Breast epithelium (tissue), 4 donors: ENCODE measurements around the gene ECSIT. TPM values are rescaled to one million over a fixed set of nuclear protein-coding genes. Genes with fewer than 3 reads are reported as not detected.

Experiments
- DNase-seq, 2 donors: peaks; one replicate each; pipeline ENCODE4 v3.0.0-alpha.2; 2019; ENCODE audit warnings: low spot score in 2 of 2
- H3K27ac ChIP-seq, 2 donors: fragments of 200-600 bp; sonication (generic) in 1 of 2; one replicate each; pipeline ENCODE4 v1.5.1; 2016 to 2019; ENCODE audit warnings: mild to moderate bottlenecking in 1 of 2
- H3K27me3 ChIP-seq, 2 donors: fragments of 200-600 bp; sonication (generic) in 1 of 2; one replicate each; pipeline versions ENCODE4 v1.5.1 to v1.6.0; 2017 to 2019; ENCODE audit warnings: control low read depth in 1 of 2, mild to moderate bottlenecking in 1 of 2
- H3K36me3 ChIP-seq: fragments of 200-600 bp; one replicate; pipeline ENCODE4 v1.5.1; 2019
- H3K4me1 ChIP-seq, 2 donors: fragments of 200-600 bp; sonication (generic); one replicate each; pipeline ENCODE4 v1.5.1; 2016 to 2019; ENCODE audit warnings: control low read depth in 1 of 2
- H3K4me3 ChIP-seq, 3 donors: fragments of 200-600 bp; sonication (generic); 1 replicate in 2 of 3; 2 replicates in 1 of 3; pipeline ENCODE4 v1.5.1; 2016 to 2019; ENCODE audit warnings: mild to moderate bottlenecking in 3 of 3, moderate library complexity in 2 of 3
- H3K9me3 ChIP-seq, 2 donors: fragments of 200-600 bp; sonication (generic) in 1 of 2; one replicate each; pipeline ENCODE4 v1.5.1; 2016 to 2019; ENCODE audit warnings: control low read depth in 1 of 2
- CTCF ChIP-seq, 3 donors: fragments of 450-650 bp; IDR thresholded peaks; one replicate each; pipeline ENCODE4 v1.5.1; 2016 to 2017; ENCODE audit warnings: antibody characterized with exemption in 3 of 3, mild to moderate bottlenecking in 3 of 3, moderate library complexity in 3 of 3
- POLR2A ChIP-seq: fragments of 450-650 bp; IDR thresholded peaks from one replicate; pipeline ENCODE4 v1.6.1; 2016; ENCODE audit warnings: antibody characterized with exemption, mild to moderate bottlenecking, moderate library complexity
- POLR2AphosphoS5 ChIP-seq, 3 donors: sonication (generic); formaldehyde crosslinking; IDR thresholded peaks; one replicate each; pipeline ENCODE4 v1.6.1; 2017; ENCODE audit warnings: antibody characterized with exemption in 3 of 3
- intact Hi-C: fragments of 100-400 bp; cut with DNase I; formaldehyde crosslinking; loops from one replicate; pipeline ENCODE4 v1.15.1; 2023; ENCODE audit warnings: low total_unique reads
- total RNA-seq, 3 donors: library from RNA; depleted of rRNA; stranded (reverse); fragments of >200 nt; gene quantifications; one replicate each; pipeline ENCODE4 v1.1.0, GENCODE V29; 2016

The ECSIT gene
- total RNA-seq, 3 donors from 2014 or later: 37.0 to 56.0 (median 53.6) TPM

GRCh38 chr19:11494634-11495285 lies 34.2 kb downstream of the ECSIT start:
- Histone ChIP-seq H3K36me3 (no peaks in the 10 kb centered on the region), H3K4me3 (no peak overlapping the region), H3K9me3 (no peaks in the 10 kb centered on the region), H3K27me3 (no peaks in the 10 kb centered on the region), H3K4me1 (no peaks in the 10 kb centered on the region), H3K27ac (no peak overlapping the region)
- TF ChIP-seq CTCF (IDR thresholded peaks at IDR 0.05) (no peak), POLR2AphosphoS5 (IDR thresholded peaks at IDR 0.05) (no peak), POLR2A (no peak)
- DNase-seq: no peak
- intact Hi-C loops: no loop called here

- Histone ChIP-seq H3K36me3 (no peaks in the 10 kb centered on the region), H3K27ac (no peak overlapping the region), H3K4me1 (no peaks in the 10 kb centered on the region), H3K27me3 (peaks cover 0 to under 1% of the 10 kb centered on the region in 2 donors), H3K9me3 (no peaks in the 10 kb centered on the region), H3K4me3 (no peak overlapping the region)
- no peak for DNase-seq
- TF ChIP-seq POLR2AphosphoS5 (IDR thresholded peaks at IDR 0.05): no peak
- no peak for TF ChIP-seq CTCF (IDR thresholded peaks at IDR 0.05)
- TF ChIP-seq POLR2A: no peak
- intact Hi-C loops: loop anchor here (10.0 kb wide), 1 partner anchor 195 kb away; the partner anchor contains the start of gene TSPAN16
Observed at GRCh38 chr19:11489378-11489777, 39.6 kb downstream of the ECSIT start.

- H3K4me1 ChIP-seq: peaks cover 4 to 6% of the 10 kb centered on the region in 2 donors
- no peaks in the 10 kb centered on the region for H3K9me3 ChIP-seq
- H3K4me3 ChIP-seq: no peak overlapping the region
- no peaks in the 10 kb centered on the region for H3K36me3 ChIP-seq
- TF ChIP-seq POLR2AphosphoS5 (IDR thresholded peaks at IDR 0.05) (no peak), CTCF (IDR thresholded peaks at IDR 0.05) (no peak), POLR2A (no peak)
- H3K27ac ChIP-seq: no peak overlapping the region
- H3K27me3 ChIP-seq: peaks cover 10 to 26% of the 10 kb centered on the region in 2 donors
- DNase-seq: no peak
- intact Hi-C loops: loop anchor here (10.0 kb wide), 1 partner anchor 192 kb away; the partner anchor contains the start of gene TSPAN16
Observed at GRCh38 chr19:11486661-11487503, 42.1 kb downstream of the ECSIT start.

- H3K36me3 ChIP-seq: no peaks in the 10 kb centered on the region
- no peak for DNase-seq
- intact Hi-C loops: loop anchor here (10.0 kb wide), 1 partner anchor 191 kb away; the partner anchor contains the start of gene TSPAN16
- no peak overlapping the region for H3K27ac ChIP-seq
- H3K4me3 ChIP-seq: no peak overlapping the region
- no peaks in the 10 kb centered on the region for H3K9me3 ChIP-seq
- H3K4me1 ChIP-seq: peaks cover 4 to 6% of the 10 kb centered on the region in 2 donors
- peaks cover 16 to 41% of the 10 kb centered on the region in 2 donors for H3K27me3 ChIP-seq
- no peak for TF ChIP-seq CTCF (IDR thresholded peaks at IDR 0.05)
- TF ChIP-seq POLR2A: no peak
- TF ChIP-seq POLR2AphosphoS5 (IDR thresholded peaks at IDR 0.05): no peak
Observed at GRCh38 chr19:11485245-11485837, 43.6 kb downstream of the ECSIT start.
